Measurements from ENCODE around the gene PLCE1.

PLCE1 gene

GRCh38 chr10:94018107-94018506 lies 24.4 kb downstream of the PLCE1 start:
- TF ChIP-seq FOXP2 (optimal IDR thresholded peaks at IDR 0.05; ENCODE audit: borderline replicate concordance, extremely low read depth, extremely low read length, insufficient read depth) (no peak), TAF1 (IDR thresholded peaks at IDR 0.05; ENCODE audit: borderline replicate concordance, insufficient read depth, low read length) (no peak), SIN3A (IDR thresholded peaks at IDR 0.05; ENCODE audit: borderline replicate concordance, insufficient read depth, low read length) (no peak), POLR2AphosphoS5 (IDR thresholded peaks at IDR 0.05; ENCODE audit: low read depth, low read length) (no peak)
- TF ChIP-seq, protein P1, sequence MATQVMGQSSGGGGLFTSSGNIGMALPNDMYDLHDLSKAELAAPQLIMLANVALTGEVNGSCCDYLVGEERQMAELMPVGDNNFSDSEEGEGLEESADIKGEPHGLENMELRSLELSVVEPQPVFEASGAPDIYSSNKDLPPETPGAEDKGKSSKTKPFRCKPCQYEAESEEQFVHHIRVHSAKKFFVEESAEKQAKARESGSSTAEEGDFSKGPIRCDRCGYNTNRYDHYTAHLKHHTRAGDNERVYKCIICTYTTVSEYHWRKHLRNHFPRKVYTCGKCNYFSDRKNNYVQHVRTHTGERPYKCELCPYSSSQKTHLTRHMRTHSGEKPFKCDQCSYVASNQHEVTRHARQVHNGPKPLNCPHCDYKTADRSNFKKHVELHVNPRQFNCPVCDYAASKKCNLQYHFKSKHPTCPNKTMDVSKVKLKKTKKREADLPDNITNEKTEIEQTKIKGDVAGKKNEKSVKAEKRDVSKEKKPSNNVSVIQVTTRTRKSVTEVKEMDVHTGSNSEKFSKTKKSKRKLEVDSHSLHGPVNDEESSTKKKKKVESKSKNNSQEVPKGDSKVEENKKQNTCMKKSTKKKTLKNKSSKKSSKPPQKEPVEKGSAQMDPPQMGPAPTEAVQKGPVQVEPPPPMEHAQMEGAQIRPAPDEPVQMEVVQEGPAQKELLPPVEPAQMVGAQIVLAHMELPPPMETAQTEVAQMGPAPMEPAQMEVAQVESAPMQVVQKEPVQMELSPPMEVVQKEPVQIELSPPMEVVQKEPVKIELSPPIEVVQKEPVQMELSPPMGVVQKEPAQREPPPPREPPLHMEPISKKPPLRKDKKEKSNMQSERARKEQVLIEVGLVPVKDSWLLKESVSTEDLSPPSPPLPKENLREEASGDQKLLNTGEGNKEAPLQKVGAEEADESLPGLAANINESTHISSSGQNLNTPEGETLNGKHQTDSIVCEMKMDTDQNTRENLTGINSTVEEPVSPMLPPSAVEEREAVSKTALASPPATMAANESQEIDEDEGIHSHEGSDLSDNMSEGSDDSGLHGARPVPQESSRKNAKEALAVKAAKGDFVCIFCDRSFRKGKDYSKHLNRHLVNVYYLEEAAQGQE (IDR thresholded peaks at IDR 0.05; ENCODE audit: insufficient read depth in 1 of 2, low read depth in 2 of 2, low read length in 2 of 2): no peak

DNA sequence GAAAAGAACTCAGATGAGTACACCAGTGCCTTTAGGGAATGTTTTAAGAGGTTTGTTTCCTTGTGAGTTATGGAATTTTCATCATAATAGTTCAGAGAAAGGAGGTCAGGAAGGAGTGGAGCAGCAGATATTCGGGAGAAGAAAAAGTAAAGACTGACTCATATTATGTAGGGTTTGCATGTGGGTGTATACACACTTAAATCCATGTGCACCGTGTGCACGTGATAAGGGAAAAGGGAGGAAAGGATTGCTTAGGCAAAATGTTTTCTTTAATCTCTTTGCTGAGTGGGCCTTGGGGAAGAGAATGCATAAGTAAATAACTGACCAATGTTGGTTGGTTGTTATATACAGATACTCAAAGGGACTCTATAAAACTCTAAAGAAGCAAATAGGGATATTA lies 30.2 kb downstream of the PLCE1 start:
- TF ChIP-seq POLR2AphosphoS5 (IDR thresholded peaks at IDR 0.05; ENCODE audit: low read depth, low read length) (no peak), TAF1 (IDR thresholded peaks at IDR 0.05; ENCODE audit: borderline replicate concordance, insufficient read depth, low read length) (no peak), SIN3A (IDR thresholded peaks at IDR 0.05; ENCODE audit: borderline replicate concordance, insufficient read depth, low read length) (no peak), FOXP2 (optimal IDR thresholded peaks at IDR 0.05; ENCODE audit: borderline replicate concordance, extremely low read depth, extremely low read length, insufficient read depth) (no peak)
- TF ChIP-seq, protein P1 (IDR thresholded peaks at IDR 0.05; ENCODE audit: insufficient read depth in 1 of 2, low read depth in 2 of 2, low read length in 2 of 2): no peak

GRCh38 chr10:94024407-94024806 lies 30.7 kb downstream of the PLCE1 start:
- no peak for TF ChIP-seq FOXP2 (optimal IDR thresholded peaks at IDR 0.05; ENCODE audit: borderline replicate concordance, extremely low read depth, extremely low read length, insufficient read depth)
- TF ChIP-seq, protein P1 (IDR thresholded peaks at IDR 0.05; ENCODE audit: insufficient read depth in 1 of 2, low read depth in 2 of 2, low read length in 2 of 2): no peak
- TF ChIP-seq SIN3A (IDR thresholded peaks at IDR 0.05; ENCODE audit: borderline replicate concordance, insufficient read depth, low read length): no peak
- TF ChIP-seq TAF1 (IDR thresholded peaks at IDR 0.05; ENCODE audit: borderline replicate concordance, insufficient read depth, low read length): no peak
- no peak for TF ChIP-seq POLR2AphosphoS5 (IDR thresholded peaks at IDR 0.05; ENCODE audit: low read depth, low read length)

- TF ChIP-seq SIN3A (IDR thresholded peaks at IDR 0.05; ENCODE audit: borderline replicate concordance, insufficient read depth, low read length): no peak
- TF ChIP-seq, protein P1 (IDR thresholded peaks at IDR 0.05; ENCODE audit: insufficient read depth in 1 of 2, low read depth in 2 of 2, low read length in 2 of 2): no peak
- no peak for TF ChIP-seq FOXP2 (optimal IDR thresholded peaks at IDR 0.05; ENCODE audit: borderline replicate concordance, extremely low read depth, extremely low read length, insufficient read depth)
- no peak for TF ChIP-seq TAF1 (IDR thresholded peaks at IDR 0.05; ENCODE audit: borderline replicate concordance, insufficient read depth, low read length)
- TF ChIP-seq POLR2AphosphoS5 (IDR thresholded peaks at IDR 0.05; ENCODE audit: low read depth, low read length): no peak
Measured at GRCh38 chr10:94025806-94026205, 32.1 kb downstream of the PLCE1 start.

DNA sequence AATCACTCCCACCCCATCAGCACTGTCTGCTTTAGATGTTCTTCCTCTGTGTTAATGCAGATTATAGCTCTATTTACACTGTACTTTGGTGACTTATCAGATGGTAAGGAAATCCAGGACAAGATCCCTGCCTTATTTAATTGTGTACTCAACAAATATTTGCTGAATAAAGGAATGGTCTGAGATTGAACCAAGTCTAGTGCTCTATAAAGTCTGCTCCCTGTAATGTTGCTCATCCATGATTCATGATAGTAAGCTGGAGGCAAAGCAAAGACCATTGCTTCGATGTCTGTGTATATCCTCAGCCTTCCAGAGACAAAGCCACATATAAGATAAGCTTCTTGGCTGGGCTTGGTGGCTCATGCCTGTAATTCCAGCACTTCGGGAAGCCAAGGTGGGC lies 33.5 kb downstream of the PLCE1 start:
- TF ChIP-seq TAF1 (IDR thresholded peaks at IDR 0.05; ENCODE audit: borderline replicate concordance, insufficient read depth, low read length): no peak
- no peak for TF ChIP-seq POLR2AphosphoS5 (IDR thresholded peaks at IDR 0.05; ENCODE audit: low read depth, low read length)
- TF ChIP-seq, protein P1 (IDR thresholded peaks at IDR 0.05; ENCODE audit: insufficient read depth in 1 of 2, low read depth in 2 of 2, low read length in 2 of 2): no peak
- no peak for TF ChIP-seq SIN3A (IDR thresholded peaks at IDR 0.05; ENCODE audit: borderline replicate concordance, insufficient read depth, low read length)
- no peak for TF ChIP-seq FOXP2 (optimal IDR thresholded peaks at IDR 0.05; ENCODE audit: borderline replicate concordance, extremely low read depth, extremely low read length, insufficient read depth)

All from PFSK-1 (cell line).